BE2C (cell line): ENCODE results near the gene ALDH3B2.
A peak's percentile ranks its signal among the peaks of the same experiment; 100 is the strongest.

ENCODE experiments used
- DNase-seq: peaks from one replicate; pipeline ENCODE4 v3.0.0-alpha.2; 2020
- H3K27me3 ChIP-seq: fragments of 250-450 bp; sonication (Bioruptor Pico); 2 replicates; pipeline ENCODE4 v1.5.1; 2020; ENCODE audit warnings: mild to moderate bottlenecking
- H3K36me3 ChIP-seq: fragments of 250-450 bp; sonication (Bioruptor Pico); 2 replicates; pipeline ENCODE4 v1.5.1; 2020; ENCODE audit warnings: mild to moderate bottlenecking
- H3K4me1 ChIP-seq: fragments of 250-450 bp; sonication (Bioruptor Pico); 2 replicates; pipeline ENCODE4 v1.5.1; 2020
- H3K4me3 ChIP-seq: 2 replicates; pipeline ENCODE4 v1.5.1; 2011; ENCODE audit warnings: low read depth, low read length
- H3K9me3 ChIP-seq: fragments of 250-450 bp; sonication (Bioruptor Pico); 2 replicates; pipeline ENCODE4 v1.5.1; 2020
- CTCF ChIP-seq: IDR thresholded peaks from 2 replicates; pipeline ENCODE4 v1.5.1; 2012; ENCODE audit warnings: mild to moderate bottlenecking, low read depth, low read length

ALDH3B2 gene

GRCh38 chr11:67644472-67645418 lies 29.7 kb downstream of the ALDH3B2 start:
- no peaks in the 10 kb centered on the region for H3K9me3 ChIP-seq
- no peaks in the 10 kb centered on the region for H3K4me1 ChIP-seq
- no peak for TF ChIP-seq CTCF
- no peaks in the 10 kb centered on the region for H3K36me3 ChIP-seq
- H3K4me3 ChIP-seq: no peak overlapping the region
- peaks cover 7% of the 10 kb centered on the region for H3K27me3 ChIP-seq
- no peak for DNase-seq

GRCh38 chr11:67644042-67644441 lies 30.4 kb downstream of the ALDH3B2 start:
- no peaks in the 10 kb centered on the region for H3K36me3 ChIP-seq
- H3K9me3 ChIP-seq: no peaks in the 10 kb centered on the region
- DNase-seq: no peak
- H3K4me1 ChIP-seq: no peaks in the 10 kb centered on the region
- TF ChIP-seq CTCF: peak; percentile 50
- H3K27me3 ChIP-seq: peaks cover 7% of the 10 kb centered on the region
- no peak overlapping the region for H3K4me3 ChIP-seq

- Histone ChIP-seq H3K4me3 (no peak overlapping the region), H3K9me3 (no peaks in the 10 kb centered on the region), H3K4me1 (no peaks in the 10 kb centered on the region), H3K27me3 (peaks cover 7% of the 10 kb centered on the region), H3K36me3 (no peaks in the 10 kb centered on the region)
- no peak for DNase-seq
- TF ChIP-seq CTCF: no peak
These were observed 32.0 kb downstream of the ALDH3B2 start for GRCh38 chr11:67642173-67643120.

- no peak for TF ChIP-seq CTCF
These were observed 32.9 kb downstream of the ALDH3B2 start for GRCh38 chr11:67641338-67642172.

GRCh38 chr11:67640758-67641337 lies 33.6 kb downstream of the ALDH3B2 start:
- Histone ChIP-seq H3K4me3 (no peak overlapping the region), H3K4me1 (no peaks in the 10 kb centered on the region), H3K36me3 (no peaks in the 10 kb centered on the region), H3K27me3 (no peaks in the 10 kb centered on the region; the same call in none of the 2 replicates), H3K9me3 (no peaks in the 10 kb centered on the region; the same call in 1 of the 2 replicates)
- no peak for TF ChIP-seq CTCF
- DNase-seq: no peak

More at GRCh38 chr11:67641338-67642172, 32.9 kb downstream of the ALDH3B2 start:
- Histone ChIP-seq H3K27me3 (peaks cover under 1% of the 10 kb centered on the region), H3K36me3 (no peaks in the 10 kb centered on the region), H3K9me3 (no peaks in the 10 kb centered on the region; the same call in 1 of the 2 replicates), H3K4me3 (no peak overlapping the region), H3K4me1 (no peaks in the 10 kb centered on the region)
- DNase-seq: no peak
